ENCODE measurements around the gene PDXP.

The PDXP gene

DNA sequence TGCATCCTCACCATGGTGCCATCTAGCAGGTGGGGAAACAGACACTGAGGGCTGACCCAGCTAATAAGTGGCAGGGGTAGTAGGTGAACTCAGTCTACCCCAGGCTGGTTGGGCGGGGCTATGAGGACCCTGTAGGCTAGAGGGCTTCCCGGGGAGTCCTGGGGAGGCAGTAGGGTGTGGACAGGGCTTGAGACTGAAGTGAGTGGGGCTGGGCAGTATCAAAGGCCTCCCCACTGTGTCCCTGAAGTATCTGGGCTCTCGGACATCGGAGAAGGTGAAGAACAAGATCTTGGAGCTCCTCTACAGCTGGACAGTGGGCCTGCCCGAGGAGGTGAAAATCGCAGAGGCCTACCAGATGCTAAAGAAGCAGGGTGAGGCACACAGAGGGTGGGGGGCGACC is 38.5 kb upstream of the PDXP start:
- H3K27me3 ChIP-seq (ENCODE audit: insufficient read depth, low read length), result no peaks in the 10 kb centered on the region
- no peak overlapping the region for H3K27ac ChIP-seq (ENCODE audit: low read depth, low read length)
- WGBS, result 97% methylated on average over 7 of the region's 7 CpGs
- H3K9me3 ChIP-seq (ENCODE audit: insufficient read depth, low read depth, low read length), result no peaks in the 10 kb centered on the region
- H3K36me3 ChIP-seq (ENCODE audit: insufficient read depth, low read length), result peaks cover 67% of the 10 kb centered on the region
- H3K4me3 ChIP-seq (ENCODE audit: low read length), result no peak overlapping the region
- H3K9ac ChIP-seq (ENCODE audit: low read depth, low read length), result no peak overlapping the region
- 0 out of 2 replicates have a peak, but pooled peaks cover 3% of the 10 kb centered on the region for H3K4me1 ChIP-seq (ENCODE audit: insufficient read depth, low read length)

DNA sequence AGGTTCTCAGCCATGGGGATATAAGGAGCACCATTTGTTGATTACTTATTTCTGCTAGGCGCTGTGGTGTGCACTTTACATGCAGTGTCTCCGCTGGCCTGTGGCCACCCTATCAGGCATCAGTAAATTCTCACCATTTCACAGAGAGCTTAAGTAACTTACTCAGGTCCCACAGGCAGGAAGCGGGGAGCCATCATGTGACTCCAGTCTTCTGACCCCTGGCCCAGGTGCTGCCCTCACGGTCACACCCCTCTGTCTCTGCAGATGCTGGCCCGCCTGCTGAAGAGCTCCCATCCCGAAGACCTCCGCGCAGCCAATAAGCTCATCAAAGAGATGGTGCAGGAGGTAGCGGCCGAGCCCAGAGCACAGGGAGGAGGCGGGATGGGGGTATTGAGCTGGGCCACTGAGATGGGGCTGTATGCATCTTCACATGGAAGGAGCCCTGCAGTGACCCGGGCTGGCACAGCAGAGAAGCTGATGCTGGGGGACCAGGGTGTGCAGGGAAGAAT is 37.1 kb upstream of the PDXP start:
- WGBS, result 94% methylated on average over 12 of the region's 12 CpGs
- Histone ChIP-seq H3K4me3 (ENCODE audit: low read length) (no peak overlapping the region), H3K27ac (ENCODE audit: low read depth, low read length) (no peak overlapping the region), H3K4me1 (ENCODE audit: insufficient read depth, low read length) (0 out of 2 replicates have a peak, but pooled peaks cover 3% of the 10 kb centered on the region), H3K9me3 (ENCODE audit: insufficient read depth, low read depth, low read length) (no peaks in the 10 kb centered on the region), H3K9ac (ENCODE audit: low read depth, low read length) (no peak overlapping the region), H3K27me3 (ENCODE audit: insufficient read depth, low read length) (no peaks in the 10 kb centered on the region), H3K36me3 (ENCODE audit: insufficient read depth, low read length) (peaks cover 73% of the 10 kb centered on the region)

DNA sequence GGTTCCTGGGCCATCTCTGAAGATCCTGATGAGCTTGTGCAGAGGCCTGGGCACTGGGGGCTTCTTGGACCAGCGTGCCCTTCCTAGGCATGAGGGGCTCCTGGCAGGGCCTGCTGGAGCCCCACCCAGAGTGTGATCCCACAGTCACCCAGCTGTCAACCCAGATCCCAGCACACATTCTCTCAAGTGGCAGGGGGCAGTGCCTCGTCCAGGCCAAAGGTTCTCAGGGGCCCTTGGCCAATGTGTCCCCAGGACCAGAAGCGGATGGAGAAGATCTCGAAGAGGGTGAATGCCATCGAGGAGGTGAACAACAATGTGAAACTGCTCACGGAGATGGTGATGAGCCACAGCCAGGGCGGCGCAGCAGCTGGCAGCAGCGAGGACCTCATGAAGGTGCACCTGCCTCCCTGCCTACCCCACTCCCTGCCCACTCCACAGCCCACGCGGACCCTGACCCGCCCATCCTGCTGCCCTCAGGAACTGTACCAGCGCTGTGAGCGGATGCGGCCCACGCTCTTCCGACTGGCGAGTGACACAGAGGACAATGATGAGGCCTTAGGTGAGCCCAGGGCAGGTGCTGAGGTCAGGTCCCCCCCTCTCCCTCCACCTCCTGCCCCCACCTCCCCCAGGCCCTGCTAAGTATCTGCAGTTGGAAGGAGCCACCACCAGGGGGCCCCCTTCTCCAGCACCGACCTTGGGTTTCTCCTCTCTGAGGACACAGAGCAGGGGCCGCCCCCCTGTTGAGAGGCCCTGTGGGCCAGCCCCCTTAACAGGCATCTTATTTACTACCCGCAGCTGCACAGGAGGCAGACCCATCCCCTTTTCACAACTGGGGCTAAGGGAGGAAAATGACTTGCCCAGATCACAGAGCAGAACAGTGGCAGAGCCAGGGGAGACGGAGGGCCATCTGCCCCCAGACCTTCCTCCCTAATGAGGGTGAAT is 35.2 kb upstream of the PDXP start:
- WGBS, result 79% methylated on average over 22 of the region's 22 CpGs
- H3K4me3 ChIP-seq (ENCODE audit: low read length), result no peak overlapping the region
- H3K27ac ChIP-seq (ENCODE audit: low read depth, low read length), result no peak overlapping the region
- H3K36me3 ChIP-seq (ENCODE audit: insufficient read depth, low read length), result peaks cover 54% of the 10 kb centered on the region
- H3K9me3 ChIP-seq (ENCODE audit: insufficient read depth, low read depth, low read length), result no peaks in the 10 kb centered on the region
- no peaks in the 10 kb centered on the region for H3K27me3 ChIP-seq (ENCODE audit: insufficient read depth, low read length)
- no peak overlapping the region for H3K9ac ChIP-seq (ENCODE audit: low read depth, low read length)
- H3K4me1 ChIP-seq (ENCODE audit: insufficient read depth, low read length), result 0 out of 2 replicates have a peak, but pooled peaks cover 3% of the 10 kb centered on the region

DNA sequence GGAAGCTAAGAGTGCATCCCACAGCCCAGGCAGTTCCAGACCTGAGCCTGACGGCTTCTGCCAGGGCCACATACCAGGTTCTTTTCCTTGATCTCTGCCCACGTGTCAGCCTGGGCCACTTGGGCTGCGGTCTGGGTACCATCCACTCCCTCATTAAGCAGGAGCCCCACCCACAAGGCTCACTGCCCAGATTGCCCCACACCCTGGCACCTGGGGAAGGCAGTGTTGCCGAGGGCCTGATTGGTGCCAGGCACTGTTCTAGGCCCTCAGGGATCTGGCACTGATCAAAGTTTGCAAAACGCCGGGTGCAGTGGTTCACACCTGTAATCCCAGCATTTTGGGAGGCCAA is 34.5 kb upstream of the PDXP start:
- 0 out of 2 replicates have a peak, but pooled peaks cover 3% of the 10 kb centered on the region for H3K4me1 ChIP-seq (ENCODE audit: insufficient read depth, low read length)
- peaks cover 55% of the 10 kb centered on the region for H3K36me3 ChIP-seq (ENCODE audit: insufficient read depth, low read length)
- WGBS, result 94% methylated on average over 6 of the region's 6 CpGs
- no peaks in the 10 kb centered on the region for H3K27me3 ChIP-seq (ENCODE audit: insufficient read depth, low read length)
- no peak overlapping the region for H3K27ac ChIP-seq (ENCODE audit: low read depth, low read length)
- H3K9me3 ChIP-seq (ENCODE audit: insufficient read depth, low read depth, low read length), result no peaks in the 10 kb centered on the region
- H3K4me3 ChIP-seq (ENCODE audit: low read length), result no peak overlapping the region
- no peak overlapping the region for H3K9ac ChIP-seq (ENCODE audit: low read depth, low read length)

DNA sequence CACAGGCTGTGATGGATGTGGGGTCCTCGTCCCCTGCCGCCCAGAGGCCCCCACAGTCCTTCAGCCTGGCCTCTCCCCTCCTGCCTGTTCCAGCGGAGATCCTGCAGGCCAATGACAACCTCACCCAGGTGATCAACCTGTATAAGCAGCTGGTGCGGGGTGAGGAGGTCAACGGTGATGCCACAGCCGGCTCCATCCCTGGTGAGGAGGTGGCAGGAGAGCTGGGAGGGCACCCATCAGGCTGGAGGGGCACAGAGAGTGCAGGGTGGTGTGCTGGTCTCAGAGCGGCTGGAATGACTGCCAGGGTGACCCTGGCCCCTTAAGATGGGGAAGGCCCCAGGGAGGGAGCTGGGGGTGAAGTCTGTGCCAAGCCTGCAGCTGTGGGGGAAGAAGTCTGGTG is 33.6 kb upstream of the PDXP start:
- WGBS, result 96% methylated on average over 7 of the region's 7 CpGs
- Histone ChIP-seq H3K36me3 (ENCODE audit: insufficient read depth, low read length) (peaks cover 60% of the 10 kb centered on the region), H3K9ac (ENCODE audit: low read depth, low read length) (no peak overlapping the region), H3K4me3 (ENCODE audit: low read length) (no peak overlapping the region), H3K27me3 (ENCODE audit: insufficient read depth, low read length) (no peaks in the 10 kb centered on the region), H3K27ac (ENCODE audit: low read depth, low read length) (no peak overlapping the region), H3K9me3 (ENCODE audit: insufficient read depth, low read depth, low read length) (no peaks in the 10 kb centered on the region), H3K4me1 (ENCODE audit: insufficient read depth, low read length) (0 out of 2 replicates have a peak, but pooled peaks cover 3% of the 10 kb centered on the region)

- Histone ChIP-seq H3K27ac (ENCODE audit: low read depth, low read length) (no peak overlapping the region), H3K36me3 (ENCODE audit: insufficient read depth, low read length) (peaks cover 59% of the 10 kb centered on the region), H3K9ac (ENCODE audit: low read depth, low read length) (no peak overlapping the region), H3K4me1 (ENCODE audit: insufficient read depth, low read length) (0 out of 2 replicates have a peak, but pooled peaks cover 3% of the 10 kb centered on the region), H3K27me3 (ENCODE audit: insufficient read depth, low read length) (no peaks in the 10 kb centered on the region), H3K4me3 (ENCODE audit: low read length) (no peak overlapping the region), H3K9me3 (ENCODE audit: insufficient read depth, low read depth, low read length) (no peaks in the 10 kb centered on the region)
- WGBS, result 95% methylated on average over 14 of the region's 14 CpGs
Observed at GRCh38 chr22:37625737-37626136, 32.8 kb upstream of the PDXP start.

DNA sequence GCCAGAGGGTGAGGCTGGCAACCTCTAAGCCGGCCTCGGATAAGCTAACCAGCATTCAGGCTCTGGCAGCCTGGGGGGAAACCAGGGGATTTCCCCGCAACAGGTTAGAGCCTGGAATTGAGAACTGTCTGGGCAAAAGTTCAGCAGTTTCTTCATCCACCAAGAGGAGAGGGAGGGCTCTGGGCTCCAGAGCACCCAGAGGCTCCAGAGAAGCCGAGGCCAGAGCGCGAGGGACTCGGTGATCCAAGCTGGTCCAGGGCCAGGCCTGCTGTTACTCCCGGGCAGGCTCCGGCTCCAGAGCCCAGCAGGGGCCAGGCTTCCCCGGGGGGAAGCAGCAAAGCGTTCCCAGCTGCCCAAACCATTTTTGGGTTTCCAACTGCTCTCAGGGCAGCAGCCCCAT is 32.4 kb upstream of the PDXP start:
- whole genome bisulfite sequencing, result 93% methylated on average over 11 of the region's 11 CpGs
- no peaks in the 10 kb centered on the region for H3K9me3 ChIP-seq (ENCODE audit: insufficient read depth, low read depth, low read length)
- H3K9ac ChIP-seq (ENCODE audit: low read depth, low read length), result no peak overlapping the region
- H3K27ac ChIP-seq (ENCODE audit: low read depth, low read length), result no peak overlapping the region
- H3K4me1 ChIP-seq (ENCODE audit: insufficient read depth, low read length), result 0 out of 2 replicates have a peak, but pooled peaks cover 3% of the 10 kb centered on the region
- H3K4me3 ChIP-seq (ENCODE audit: low read length), result no peak overlapping the region
- no peaks in the 10 kb centered on the region for H3K27me3 ChIP-seq (ENCODE audit: insufficient read depth, low read length)
- H3K36me3 ChIP-seq (ENCODE audit: insufficient read depth, low read length), result peaks cover 55% of the 10 kb centered on the region

GRCh38 chr22:37626556-37627075 is 31.9 kb upstream of the PDXP start:
- Histone ChIP-seq H3K9me3 (ENCODE audit: insufficient read depth, low read depth, low read length) (no peaks in the 10 kb centered on the region), H3K4me1 (ENCODE audit: insufficient read depth, low read length) (0 out of 2 replicates have a peak, but pooled peaks cover 3% of the 10 kb centered on the region), H3K27ac (ENCODE audit: low read depth, low read length) (no peak overlapping the region), H3K27me3 (ENCODE audit: insufficient read depth, low read length) (no peaks in the 10 kb centered on the region), H3K36me3 (ENCODE audit: insufficient read depth, low read length) (peaks cover 50% of the 10 kb centered on the region), H3K9ac (ENCODE audit: low read depth, low read length) (no peak overlapping the region), H3K4me3 (ENCODE audit: low read length) (no peak overlapping the region)
- 94% methylated on average over 13 of the region's 13 CpGs for WGBS

DNA sequence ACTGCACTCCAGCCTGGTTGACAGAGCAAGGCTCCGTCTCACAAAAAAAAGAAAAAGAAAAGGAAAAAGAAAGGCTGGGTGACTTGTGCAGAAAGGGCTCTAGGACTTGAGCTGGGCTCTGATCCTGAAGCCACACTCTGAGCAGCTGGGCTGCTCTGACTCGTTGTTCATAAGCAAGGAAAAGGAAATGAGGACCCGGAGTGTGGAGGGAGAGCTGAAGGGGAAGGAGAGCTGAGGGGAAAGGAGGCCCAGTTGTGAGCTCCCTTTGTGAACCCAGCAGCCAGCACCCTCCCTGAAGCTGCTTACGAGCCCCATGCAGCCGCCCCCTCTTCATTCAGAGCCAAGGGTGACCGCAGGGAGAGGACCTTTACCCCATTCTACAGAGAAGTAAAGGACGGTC is 31.4 kb upstream of the PDXP start:
- H3K27me3 ChIP-seq (ENCODE audit: insufficient read depth, low read length), result no peaks in the 10 kb centered on the region
- no peak overlapping the region for H3K4me3 ChIP-seq (ENCODE audit: low read length)
- WGBS, result 88% methylated on average over 7 of the region's 7 CpGs
- H3K9ac ChIP-seq (ENCODE audit: low read depth, low read length), result no peak overlapping the region
- H3K27ac ChIP-seq (ENCODE audit: low read depth, low read length), result no peak overlapping the region
- H3K36me3 ChIP-seq (ENCODE audit: insufficient read depth, low read length), result peaks cover 47% of the 10 kb centered on the region
- H3K9me3 ChIP-seq (ENCODE audit: insufficient read depth, low read depth, low read length), result no peaks in the 10 kb centered on the region
- 0 out of 2 replicates have a peak, but pooled peaks cover 3% of the 10 kb centered on the region for H3K4me1 ChIP-seq (ENCODE audit: insufficient read depth, low read length)

- 89% methylated on average over 6 of the region's 6 CpGs for WGBS
- Histone ChIP-seq H3K9ac (ENCODE audit: low read depth, low read length) (no peak overlapping the region), H3K27ac (ENCODE audit: low read depth, low read length) (no peak overlapping the region), H3K36me3 (ENCODE audit: insufficient read depth, low read length) (peaks cover 47% of the 10 kb centered on the region), H3K4me1 (ENCODE audit: insufficient read depth, low read length) (0 out of 2 replicates have a peak, but pooled peaks cover 3% of the 10 kb centered on the region), H3K4me3 (ENCODE audit: low read length) (no peak overlapping the region), H3K9me3 (ENCODE audit: insufficient read depth, low read depth, low read length) (no peaks in the 10 kb centered on the region), H3K27me3 (ENCODE audit: insufficient read depth, low read length) (no peaks in the 10 kb centered on the region)
Observed at GRCh38 chr22:37627545-37627944, 31.0 kb upstream of the PDXP start.

DNA sequence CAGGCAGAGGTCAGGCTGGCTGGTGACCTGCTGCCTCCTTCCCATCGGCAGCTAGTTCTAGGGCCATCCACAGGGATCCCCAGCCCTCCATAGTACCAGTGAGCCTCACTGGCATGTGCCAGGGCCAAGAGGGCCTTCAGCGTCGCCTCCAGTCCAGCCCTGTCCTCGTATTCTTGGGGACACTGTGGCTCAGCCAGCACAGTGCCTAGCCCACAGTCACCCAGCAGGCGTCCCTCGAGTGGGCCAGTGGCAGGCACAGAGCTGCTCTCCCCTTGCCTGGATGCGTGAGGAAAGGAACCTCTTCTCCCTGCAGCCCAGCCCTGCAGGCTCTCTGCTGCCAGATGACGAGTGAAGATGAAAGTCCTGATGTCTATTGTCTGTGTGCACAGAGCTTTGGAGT is 29.7 kb upstream of the PDXP start:
- Histone ChIP-seq H3K27ac (ENCODE audit: low read depth, low read length) (no peak overlapping the region), H3K9ac (ENCODE audit: low read depth, low read length) (no peak overlapping the region)
- WGBS, result 94% methylated on average over 8 of the region's 8 CpGs

More for the DNA sequence above, 29.7 kb upstream of the PDXP start:
- H3K36me3 ChIP-seq (ENCODE audit: insufficient read depth, low read length), result peaks cover 43% of the 10 kb centered on the region
- peaks cover 11% of the 10 kb centered on the region for H3K4me1 ChIP-seq (ENCODE audit: insufficient read depth, low read length)
- H3K9me3 ChIP-seq (ENCODE audit: insufficient read depth, low read depth, low read length), result no peaks in the 10 kb centered on the region
- H3K4me3 ChIP-seq (ENCODE audit: low read length), result no peak overlapping the region
- no peaks in the 10 kb centered on the region for H3K27me3 ChIP-seq (ENCODE audit: insufficient read depth, low read length)

Data from HUES64 (cell line).